Heart left ventricle (tissue), 16 donors: Measurements from ENCODE around the gene C14orf132. TPM values are rescaled to one million over a fixed set of nuclear protein-coding genes. Genes with fewer than 3 reads are reported as not detected.

Experiments
- ATAC-seq, 4 donors: fragments of 200-7000 bp; cut with Tn5 transposase; one replicate each; pipeline ENCODE4 v1.9.1; 2020 to 2022; ENCODE audit warnings: moderate library complexity in 4 of 4, mild to moderate bottlenecking in 3 of 4, moderate number of reproducible peaks in 1 of 4
- DNase-seq, 5 donors: peaks; one replicate each; pipeline ENCODE4 v3.0.0-alpha.2; 2020
- H3K27ac ChIP-seq, 12 donors: fragments of 200-600 bp; sonication (generic) in 4 of 12; one replicate each; pipeline versions ENCODE4 v1.5.0 to v1.8.0; 2016 to 2022; ENCODE audit warnings: mild to moderate bottlenecking in 2 of 12
- H3K27me3 ChIP-seq, 9 donors: fragments of 200-600 bp; sonication (generic) in 2 of 9; one replicate each; pipeline versions ENCODE4 v1.5.1 to v1.8.0; 2016 to 2022; ENCODE audit warnings: mild to moderate bottlenecking in 3 of 9
- H3K36me3 ChIP-seq, 9 donors: fragments of 200-600 bp; sonication (generic) in 2 of 9; one replicate each; pipeline versions ENCODE4 v1.5.0 to v1.8.0; 2018 to 2022; ENCODE audit warnings: mild to moderate bottlenecking in 2 of 9
- H3K4me1 ChIP-seq, 12 donors: fragments of 200-600 bp; sonication (generic) in 4 of 12; one replicate each; pipeline versions ENCODE4 v1.5.0 to v1.8.0; 2016 to 2022; ENCODE audit warnings: mild to moderate bottlenecking in 3 of 12
- H3K4me3 ChIP-seq, 12 donors: fragments of 200-600 bp; sonication (generic) in 4 of 12; one replicate each; pipeline versions ENCODE4 v1.5.0 to v1.8.0; 2017 to 2022; ENCODE audit warnings: mild to moderate bottlenecking in 9 of 12, moderate library complexity in 4 of 12
- H3K9me3 ChIP-seq, 12 donors: fragments of 200-600 bp; sonication (generic) in 4 of 12; one replicate each; pipeline versions ENCODE4 v1.5.0 to v1.8.0; 2016 to 2022; ENCODE audit warnings: mild to moderate bottlenecking in 1 of 12
- POLR2A ChIP-seq, 2 donors: fragments of 450-650 bp; IDR thresholded peaks; one replicate each; pipeline ENCODE4 v1.6.1; 2017; ENCODE audit warnings: antibody characterized with exemption in 2 of 2, mild to moderate bottlenecking in 2 of 2, moderate library complexity in 2 of 2
- WGBS, 4 donors: extraction: QIAGEN DNeasy Blood & Tissue Kit in 2 of 4; methylation state at CpG; one replicate each; pipeline versions ENCODE4 v1.1.5 to v1.1.7; 2013 to 2018; 5-methylcytosine and 5-hydroxymethylcytosine counted together
- intact Hi-C, 10 donors: fragments of 100-400 bp; cut with DNase I; formaldehyde crosslinking; loops; one replicate each; pipeline versions ENCODE4 v1.11.1 to v1.14.2; 2022
- polyA plus RNA-seq, 2 donors: library from polyadenylated mRNA; stranded (reverse); fragments of 200-250 nt; gene quantifications; one replicate each; pipeline ENCODE4 v1.2.3, GENCODE V29; 2013
- total RNA-seq, 9 donors: library from RNA; depleted of rRNA in 2 of 9; stranded (reverse); fragments of >200 nt in 2 of 9; fragmentation: NEBNext Ultra II Directional in 3 of 9; extraction: Animal tissue kit (Norgen Biotek cat#: 25700) in 3 of 9; gene quantifications; one replicate each; pipeline versions ENCODE4 v1.1.0 to v1.2.4, GENCODE V29; 2016 to 2023
- TF ChIP-seq, protein P1 (sequence below), 12 donors: fragments of 200-600 bp; sonication (generic) in 4 of 12; IDR thresholded peaks; one replicate each; pipeline versions ENCODE4 v1.5.0 to v1.8.0; 2018 to 2022; ENCODE audit warnings: antibody characterized with exemption in 12 of 12, mild to moderate bottlenecking in 5 of 12
- donor health status: ischemic (EF 13 %, LVEDD 7.1; RV severe dilation, severe dysfunction).
- donor health status: healthy with polysubstance abuse.
- donor health status: DM: no; HTN: yes; CAD: no.
- donor health status: DM: no; HTN: no; CAD: no.
- donor health status: ischemic (EF 25% LVEDD 6.9; RV normal size, moderate dysfunction).
- donor health status: ischemic (EF 25% LVEDD 5.7; RV mildly dilated, moderate dysfunction).
- donor health status: healthy.
- donor health status: DM: yes; HTN: yes; CAD: no.
- donor health status: ischemic (EF 35%, LVEDD 5.7; RV mildly dilated, moderate dysfunction).
- donor health status: nonischemic (EF 11% LVEDD 7.7; RV severe dilation, severe dysfunction).
- donor health status: DM: yes; HTN: yes; CAD: no.
- donor health status: PGD.
- donor health status: ischemic (EF 29% LVEDD 5.4; RV normal size, mild dysfunction).
- donor health status: nonischemic (EF 23%, LVEDD 6.1; RV moderate dilation, normal function).

Gene C14orf132
- total and polyA plus RNA-seq, 11 donors: 0.76 to 14.9 (median 1.8) TPM

DNA sequence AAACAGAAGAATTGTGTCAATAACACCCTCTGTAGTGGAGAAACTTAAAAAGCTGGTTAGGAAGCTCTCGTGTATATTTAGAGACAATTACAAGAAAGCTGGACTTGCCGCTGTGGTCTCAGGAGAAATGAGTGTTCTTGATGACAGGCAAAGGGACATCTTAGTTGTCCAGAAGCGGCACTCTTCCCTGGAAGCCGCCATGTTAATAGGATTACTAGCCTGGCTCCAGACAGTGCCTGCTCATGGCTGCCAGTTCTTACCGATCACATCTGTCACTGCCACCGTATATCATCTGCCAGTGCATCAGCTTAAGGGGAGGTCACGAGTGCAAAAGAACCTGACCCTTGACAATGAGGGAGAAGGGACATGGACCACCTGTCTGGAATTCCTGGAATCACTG, 48.9 kb downstream of the C14orf132 start:
- Histone ChIP-seq H3K9me3 (no peaks in the 10 kb centered on the region), H3K27me3 (peaks cover 0 to 6% (median 0%) of the 10 kb centered on the region in 9 donors), H3K4me1 (peaks cover 0 to 28% (median 11%) of the 10 kb centered on the region in 12 donors), H3K36me3 (peaks cover 0 to 12% (median 0%) of the 10 kb centered on the region in 9 donors), H3K4me3 (no peak overlapping the region), H3K27ac (no peak overlapping the region)
- TF ChIP-seq, protein P1, sequence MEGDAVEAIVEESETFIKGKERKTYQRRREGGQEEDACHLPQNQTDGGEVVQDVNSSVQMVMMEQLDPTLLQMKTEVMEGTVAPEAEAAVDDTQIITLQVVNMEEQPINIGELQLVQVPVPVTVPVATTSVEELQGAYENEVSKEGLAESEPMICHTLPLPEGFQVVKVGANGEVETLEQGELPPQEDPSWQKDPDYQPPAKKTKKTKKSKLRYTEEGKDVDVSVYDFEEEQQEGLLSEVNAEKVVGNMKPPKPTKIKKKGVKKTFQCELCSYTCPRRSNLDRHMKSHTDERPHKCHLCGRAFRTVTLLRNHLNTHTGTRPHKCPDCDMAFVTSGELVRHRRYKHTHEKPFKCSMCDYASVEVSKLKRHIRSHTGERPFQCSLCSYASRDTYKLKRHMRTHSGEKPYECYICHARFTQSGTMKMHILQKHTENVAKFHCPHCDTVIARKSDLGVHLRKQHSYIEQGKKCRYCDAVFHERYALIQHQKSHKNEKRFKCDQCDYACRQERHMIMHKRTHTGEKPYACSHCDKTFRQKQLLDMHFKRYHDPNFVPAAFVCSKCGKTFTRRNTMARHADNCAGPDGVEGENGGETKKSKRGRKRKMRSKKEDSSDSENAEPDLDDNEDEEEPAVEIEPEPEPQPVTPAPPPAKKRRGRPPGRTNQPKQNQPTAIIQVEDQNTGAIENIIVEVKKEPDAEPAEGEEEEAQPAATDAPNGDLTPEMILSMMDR (IDR thresholded peaks at IDR 0.05): no peak
- no peak for TF ChIP-seq POLR2A (IDR thresholded peaks at IDR 0.05)
- DNase-seq: no peak
- ATAC-seq: no peak
- WGBS, 4 donors: 91 to 93% (median 92%) methylated on average over 7 of the region's 7 CpGs
- intact Hi-C loops: no loop called here

DNA sequence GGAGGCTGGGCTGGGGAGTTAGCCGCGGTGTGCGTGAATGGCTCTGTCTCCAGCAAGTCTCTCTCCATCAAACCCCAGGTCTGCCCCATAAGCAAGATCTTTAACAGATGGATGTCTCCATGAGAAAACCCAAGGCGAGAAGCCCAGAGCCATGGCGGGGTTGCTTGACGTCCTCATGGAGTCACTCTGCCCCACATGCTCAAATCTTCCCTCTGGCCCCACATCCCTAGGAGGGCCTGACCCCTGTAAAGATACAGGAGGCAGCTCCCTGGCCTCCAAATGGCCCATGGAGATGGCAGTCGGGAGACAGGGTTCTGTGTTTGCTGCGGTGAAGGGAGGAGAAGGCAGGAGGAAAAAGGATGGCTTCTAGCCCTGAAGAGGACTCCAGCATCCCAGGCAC, 49.3 kb downstream of the C14orf132 start:
- Histone ChIP-seq H3K4me1 (peaks cover 0 to 28% (median 11%) of the 10 kb centered on the region in 12 donors), H3K27ac (no peak overlapping the region), H3K4me3 (no peak overlapping the region), H3K36me3 (peaks cover 0 to 12% (median 0%) of the 10 kb centered on the region in 9 donors), H3K27me3 (peaks cover 0 to 6% (median 0%) of the 10 kb centered on the region in 9 donors), H3K9me3 (no peaks in the 10 kb centered on the region)
- intact Hi-C loops: no loop called here
- ATAC-seq: no peak
- 96 to 100% (median 96%) methylated on average over 7 to 8 of the region's 8 CpGs for WGBS, 4 donors
- no peak for DNase-seq
- TF ChIP-seq POLR2A (IDR thresholded peaks at IDR 0.05): no peak
- TF ChIP-seq, protein P1 (IDR thresholded peaks at IDR 0.05): no peak

DNA sequence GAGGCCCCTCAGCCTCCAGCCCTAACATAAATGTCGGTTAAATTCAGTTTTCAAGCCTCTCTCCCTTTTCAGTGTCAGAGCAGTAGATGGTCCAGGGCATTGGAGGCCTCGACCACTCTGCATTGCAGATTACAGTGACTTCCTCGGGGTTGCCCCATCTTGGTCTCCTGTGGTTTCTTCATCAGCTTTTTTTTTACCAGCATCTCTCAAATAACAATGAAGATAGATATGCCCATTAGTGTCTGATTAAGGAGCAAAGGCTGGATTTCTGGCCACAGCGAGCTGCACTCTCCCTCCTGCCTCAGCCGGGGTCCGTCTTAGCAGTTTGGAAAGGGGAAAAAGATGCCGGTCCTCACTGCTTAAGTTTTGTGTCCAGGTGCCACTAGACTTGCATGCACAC, 49.7 kb downstream of the C14orf132 start:
- intact Hi-C loops: no loop called here
- ATAC-seq: no peak
- 94 to 97% (median 96%) methylated on average over 7 of the region's 7 CpGs for WGBS, 4 donors

DNA sequence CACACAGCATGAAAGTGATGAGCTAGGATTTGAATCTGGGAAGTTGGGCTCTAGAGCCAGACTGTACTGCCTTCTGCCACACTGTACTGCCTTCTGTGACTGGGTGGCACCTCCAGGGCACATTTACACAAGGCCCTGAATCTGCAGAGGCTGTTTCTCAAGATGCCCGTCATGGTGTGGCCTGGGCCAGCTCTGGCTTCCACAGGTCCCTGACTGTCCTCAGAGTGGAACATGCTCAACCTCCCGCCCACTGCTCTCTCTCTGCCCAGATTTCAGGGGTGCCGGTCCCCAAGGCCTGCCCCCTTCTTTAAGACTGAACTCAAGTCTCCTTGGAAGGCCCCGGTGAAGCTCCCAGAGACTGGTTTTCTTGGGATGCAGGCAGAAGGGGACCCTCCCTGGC, 50.2 kb downstream of the C14orf132 start:
- H3K4me1 ChIP-seq: peaks cover 0 to 28% (median 11%) of the 10 kb centered on the region in 12 donors
- peaks cover 0 to 6% (median 0%) of the 10 kb centered on the region in 9 donors for H3K27me3 ChIP-seq
- H3K36me3 ChIP-seq: peaks cover 0 to 12% (median 0%) of the 10 kb centered on the region in 9 donors
- H3K9me3 ChIP-seq: no peaks in the 10 kb centered on the region
- H3K4me3 ChIP-seq: no peak overlapping the region
- 92 to 100% (median 95%) methylated on average over 4 of the region's 4 CpGs for WGBS, 4 donors
- DNase-seq: no peak
- H3K27ac ChIP-seq: no peak overlapping the region
- TF ChIP-seq, protein P1 (IDR thresholded peaks at IDR 0.05): no peak
- TF ChIP-seq POLR2A (IDR thresholded peaks at IDR 0.05): no peak
- intact Hi-C loops: no loop called here
- ATAC-seq: no peak

More for the DNA sequence above, 49.7 kb downstream of the C14orf132 start:
- Histone ChIP-seq H3K4me3 (no peak overlapping the region), H3K9me3 (no peaks in the 10 kb centered on the region), H3K36me3 (peaks cover 0 to 12% (median 0%) of the 10 kb centered on the region in 9 donors), H3K4me1 (peaks cover 0 to 28% (median 11%) of the 10 kb centered on the region in 12 donors), H3K27ac (no peak overlapping the region), H3K27me3 (peaks cover 0 to 6% (median 0%) of the 10 kb centered on the region in 9 donors)
- TF ChIP-seq, protein P1 (IDR thresholded peaks at IDR 0.05): no peak
- no peak for TF ChIP-seq POLR2A (IDR thresholded peaks at IDR 0.05)
- DNase-seq: no peak
